ENCODE measurements around the gene VEGFB.

VEGFB gene

DNA sequence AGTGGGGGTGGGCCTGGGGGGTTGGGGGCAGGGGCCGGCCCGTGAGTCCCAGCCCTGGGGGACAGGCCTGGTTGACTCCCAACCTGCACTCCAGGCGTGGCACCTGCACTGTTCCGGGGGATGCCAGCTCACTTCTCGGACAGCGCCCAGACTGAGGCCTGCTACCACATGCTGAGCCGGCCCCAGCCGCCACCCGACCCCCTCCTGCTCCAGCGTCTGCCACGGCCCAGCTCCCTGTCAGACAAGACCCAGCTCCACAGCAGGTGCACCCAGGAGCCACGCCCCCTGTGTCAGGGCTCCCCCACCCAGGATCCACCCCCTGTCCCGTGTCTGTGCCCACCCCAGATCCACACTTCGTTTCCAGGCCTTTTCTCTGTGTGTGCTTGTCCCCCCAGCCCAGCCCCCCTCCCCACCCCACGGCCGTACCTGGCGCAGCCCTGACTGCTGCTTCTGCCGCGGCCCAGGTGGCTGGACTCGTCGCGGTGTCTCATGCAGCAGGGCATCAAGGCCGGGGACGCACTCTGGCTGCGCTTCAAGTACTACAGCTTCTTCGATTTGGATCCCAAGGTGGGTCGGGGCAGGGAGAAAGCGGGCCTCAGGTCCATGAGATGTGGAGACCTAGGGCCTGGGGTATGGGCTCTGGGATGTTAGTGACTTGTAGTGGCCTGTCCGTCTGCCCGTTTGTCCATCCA is 23.1 kb upstream of the VEGFB start:
- H3K4me3 ChIP-seq (ENCODE audit: low read depth, low read length) = no peak overlapping the region
- no peak for TF ChIP-seq CTCF (IDR thresholded peaks at IDR 0.05; ENCODE audit: borderline replicate concordance, insufficient read depth, low read depth, low read length)

GRCh38 chr11:64216879-64217278 is 17.5 kb upstream of the VEGFB start:
- H3K4me3 ChIP-seq (ENCODE audit: low read depth, low read length) = no peak overlapping the region
- TF ChIP-seq CTCF (IDR thresholded peaks at IDR 0.05; ENCODE audit: borderline replicate concordance, insufficient read depth, low read depth, low read length) = no peak

DNA sequence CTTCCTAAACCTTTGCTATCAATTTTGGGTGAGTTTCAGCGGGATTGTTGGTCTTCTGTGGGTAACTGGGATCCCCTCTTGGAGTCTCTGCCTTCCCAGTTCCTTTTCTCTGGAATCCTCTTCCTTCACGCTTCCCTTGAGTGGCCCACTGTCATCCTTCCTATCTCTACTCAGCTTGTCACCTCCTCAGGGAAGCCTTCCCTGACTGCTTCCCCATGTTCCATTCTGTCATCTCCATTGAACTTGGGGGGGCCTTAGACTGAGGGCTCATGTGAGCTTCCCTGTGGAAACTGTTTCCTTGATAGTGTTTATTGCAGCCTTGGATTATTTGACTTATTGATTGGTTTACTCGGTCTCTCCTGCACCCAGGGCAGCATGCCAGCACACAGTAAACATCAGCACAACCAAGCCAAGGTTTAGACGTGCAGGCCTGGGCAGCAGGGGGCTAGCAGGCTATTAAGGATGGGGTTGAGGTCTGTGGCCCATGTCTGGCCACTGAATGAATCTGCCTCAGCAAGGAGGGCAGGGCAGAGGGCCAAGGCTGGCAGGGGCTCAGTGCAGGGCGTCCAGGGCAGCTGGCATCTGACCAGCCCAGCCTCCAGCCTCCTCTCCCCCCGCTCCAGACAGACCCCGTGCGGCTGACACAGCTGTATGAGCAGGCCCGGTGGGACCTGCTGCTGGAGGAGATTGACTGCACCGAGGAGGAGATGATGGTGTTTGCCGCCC is 15.6 kb upstream of the VEGFB start:
- no peak for TF ChIP-seq CTCF (IDR thresholded peaks at IDR 0.05; ENCODE audit: borderline replicate concordance, insufficient read depth, low read depth, low read length)
- no peak overlapping the region for H3K4me3 ChIP-seq (ENCODE audit: low read depth, low read length)

- no peak overlapping the region for H3K4me3 ChIP-seq (ENCODE audit: low read depth, low read length)
- no peak for TF ChIP-seq CTCF (IDR thresholded peaks at IDR 0.05; ENCODE audit: borderline replicate concordance, insufficient read depth, low read depth, low read length)
These were observed 15.1 kb upstream of the VEGFB start for GRCh38 chr11:64219354-64219684.

DNA sequence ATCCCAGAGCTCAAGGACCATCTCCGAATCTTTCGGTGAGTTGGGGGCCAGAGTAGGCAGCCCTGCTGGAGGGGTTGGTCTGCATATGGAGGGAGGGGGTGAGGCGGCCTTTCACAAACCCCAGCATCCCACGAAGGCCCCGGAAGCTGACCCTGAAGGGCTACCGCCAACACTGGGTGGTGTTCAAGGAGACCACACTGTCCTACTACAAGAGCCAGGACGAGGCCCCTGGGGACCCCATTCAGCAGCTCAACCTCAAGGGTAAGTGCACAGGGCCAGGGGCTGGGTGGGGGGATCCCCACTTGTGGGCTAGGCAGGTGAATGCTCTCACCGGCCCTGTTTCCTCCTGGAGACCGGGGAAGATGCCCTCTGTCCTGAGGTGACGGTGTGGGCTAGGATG is 14.6 kb upstream of the VEGFB start:
- no peak for TF ChIP-seq CTCF (IDR thresholded peaks at IDR 0.05; ENCODE audit: borderline replicate concordance, insufficient read depth, low read depth, low read length)
- H3K4me3 ChIP-seq (ENCODE audit: low read depth, low read length) = no peak overlapping the region

DNA sequence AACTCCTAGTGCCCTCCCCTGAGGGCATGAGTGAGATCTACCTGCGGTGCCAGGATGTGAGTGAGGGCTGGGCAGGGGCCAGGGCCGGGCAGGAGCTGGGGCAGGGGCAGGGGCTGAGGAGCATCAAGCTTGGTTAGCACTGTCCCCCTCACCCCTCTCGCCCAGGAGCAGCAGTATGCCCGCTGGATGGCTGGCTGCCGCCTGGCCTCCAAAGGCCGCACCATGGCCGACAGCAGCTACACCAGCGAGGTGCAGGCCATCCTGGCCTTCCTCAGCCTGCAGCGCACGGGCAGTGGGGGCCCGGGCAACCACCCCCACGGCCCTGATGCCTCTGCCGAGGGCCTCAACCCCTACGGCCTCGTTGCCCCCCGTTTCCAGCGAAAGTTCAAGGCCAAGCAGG is 14.1 kb upstream of the VEGFB start:
- TF ChIP-seq CTCF (IDR thresholded peaks at IDR 0.05; ENCODE audit: borderline replicate concordance, insufficient read depth, low read depth, low read length) = no peak

GRCh38 chr11:64220798-64221197 is 13.6 kb upstream of the VEGFB start:
- no peak for TF ChIP-seq CTCF (IDR thresholded peaks at IDR 0.05; ENCODE audit: borderline replicate concordance, insufficient read depth, low read depth, low read length)

More for the DNA sequence above, 14.1 kb upstream of the VEGFB start:
- no peak overlapping the region for H3K4me3 ChIP-seq (ENCODE audit: low read depth, low read length)

More at GRCh38 chr11:64220798-64221197, 13.6 kb upstream of the VEGFB start:
- no peak overlapping the region for H3K4me3 ChIP-seq (ENCODE audit: low read depth, low read length)
